Panc1 (cell line): ENCODE results near the gene TAF11L8. TPM values are rescaled to one million over a fixed set of nuclear protein-coding genes. Genes with fewer than 3 reads are reported as not detected.
"Not testable (repeated sequence)": the region's sequence is repeated elsewhere in the genome, so short reads cannot be mapped to it uniquely, and the experiment has no call there.

ENCODE experiments used
- ATAC-seq: fragments of 200-7000 bp; cut with Tn5 transposase; 2 replicates; pipeline ENCODE4 v1.9.1; 2020; ENCODE audit warnings: mild to moderate bottlenecking, moderate library complexity
- BruUV-seq: library from RNA; stranded (reverse); fragments of 400-500 nt; replicated peaks from 2 replicates; lab custom pipeline; 2021; lab: Mats Ljungman, UMichigan
- CTCF ChIA-PET: fragments of 300-600 bp; sonication (Branson Sonifier 250); formaldehyde crosslinking; loops from one replicate; lab custom pipeline; 2022; ENCODE audit warnings: antibody characterized with exemption; lab: Charles Lee
- POLR2A ChIA-PET: fragments of 300-600 bp; sonication (Branson Sonifier 250); formaldehyde crosslinking; loops from one replicate; lab custom pipeline; 2022; ENCODE audit warnings: antibody characterized with exemption; lab: Charles Lee
- DNase-seq: peaks from one replicate; pipeline ENCODE4 v3.0.0-alpha.2; 2010; ENCODE audit warnings: low read depth, low spot score
- H3K27ac ChIP-seq: 2 replicates; pipeline ENCODE4 v1.5.1; 2011; ENCODE audit warnings: mild to moderate bottlenecking, low read length, inconsistent platforms
- H3K27me3 ChIP-seq: fragments of 200-500 bp; sonication (Bioruptor generic); 2 replicates; pipeline ENCODE4 v1.6.0; 2014; ENCODE audit warnings: low read length, inconsistent platforms; ENCODE audit not compliant: control insufficient read depth, insufficient read depth
- H3K36me3 ChIP-seq: fragments of 200-500 bp; sonication (Bioruptor generic); 2 replicates; pipeline ENCODE4 v1.5.1; 2014; ENCODE audit warnings: inconsistent platforms, mild to moderate bottlenecking, low read length, moderate library complexity; ENCODE audit not compliant: control insufficient read depth, insufficient read depth
- H3K4me1 ChIP-seq: 2 replicates; pipeline ENCODE4 v1.5.1; 2011; ENCODE audit warnings: inconsistent platforms, mild to moderate bottlenecking, low read length, moderate library complexity; ENCODE audit not compliant: control insufficient read depth, insufficient read depth
- H3K4me3 ChIP-seq, 2 experiments: 2 replicates each; pipeline ENCODE4 v1.5.1; 2011 to 2012; ENCODE audit warnings: low read depth in 2 of 2, low read length in 2 of 2, mild to moderate bottlenecking in 2 of 2, inconsistent platforms in 1 of 2, moderate library complexity in 1 of 2
- H3K9me3 ChIP-seq: fragments of 200-500 bp; sonication (Bioruptor generic); 2 replicates; pipeline ENCODE4 v1.5.1; 2014; ENCODE audit warnings: low read depth, mild to moderate bottlenecking, inconsistent platforms, low read length, moderate library complexity; ENCODE audit not compliant: control insufficient read depth, insufficient read depth
- CTCF ChIP-seq: fragments of 450-650 bp; IDR thresholded peaks from 2 replicates; pipeline ENCODE4 v1.5.1; 2017; ENCODE audit warnings: mild to moderate bottlenecking
- POLR2AphosphoS5 ChIP-seq: IDR thresholded peaks from 2 replicates; pipeline ENCODE4 v1.6.1; 2012; ENCODE audit warnings: mild to moderate bottlenecking, low read depth, low read length, moderate library complexity
- REST ChIP-seq, 2 experiments: IDR thresholded peaks; 2 replicates each; pipeline ENCODE4 v1.6.1; 2011 to 2012; ENCODE audit warnings: low read depth in 2 of 2, control low read depth in 1 of 2, low read length in 1 of 2, mild to moderate bottlenecking in 1 of 2, moderate library complexity in 1 of 2; ENCODE audit not compliant: insufficient read depth in 1 of 2
- SIN3A ChIP-seq: IDR thresholded peaks from 2 replicates; pipeline ENCODE4 v1.6.1; 2012; ENCODE audit warnings: low read depth, mild to moderate bottlenecking, low read length, moderate library complexity, borderline replicate concordance; ENCODE audit not compliant: insufficient read depth
- TCF7L2 ChIP-seq: IDR thresholded peaks from 2 replicates; pipeline ENCODE4 v1.6.1; 2011; ENCODE audit warnings: mild to moderate bottlenecking, low read depth, low read length, inconsistent platforms
- in situ Hi-C: cut with HindIII; loops from 2 replicates; pipeline ENCODE4 v1.10.0; 2016; ENCODE audit warnings: low sequenced_read_pairs, low pct_unique_long_range_greater_than_20kb
- intact Hi-C: fragments of 100-400 bp; cut with micrococcal nuclease; formaldehyde crosslinking; loops from one replicate; pipeline ENCODE4 v1.10.0; 2022; ENCODE audit not compliant: unreplicated experiment
- total RNA-seq: library from RNA; stranded (reverse); gene quantifications from one replicate; pipeline ENCODE4 v1.2.1, GENCODE V29; 2021; ENCODE audit not compliant: unreplicated experiment

The TAF11L8 gene
- total RNA-seq, 1 experiment from 2014 or later: not detected

GRCh38 chr5:17619354-17619753 lies 28.6 kb upstream of the TAF11L8 start:
- POLR2A ChIA-PET: no interaction called here
- no peak for DNase-seq
- BruUV-seq: no TSS peak
- in situ Hi-C loops (no loop called here), intact Hi-C loops (no loop called here)
- Histone ChIP-seq H3K9me3 (no peaks in the 10 kb centered on the region), H3K27ac (no peak overlapping the region), H3K27me3 (no peaks in the 10 kb centered on the region), H3K4me1 (no peaks in the 10 kb centered on the region), H3K36me3 (no peaks in the 10 kb centered on the region), H3K4me3 (no peak overlapping the region)
- TF ChIP-seq TCF7L2: no peak
- no peak for TF ChIP-seq CTCF
- no peak for TF ChIP-seq POLR2AphosphoS5
- no peak for TF ChIP-seq SIN3A
- no peak for TF ChIP-seq REST (IDR thresholded peaks at IDR 0.05; ENCODE audit: insufficient read depth in 1 of 2, low read depth in 2 of 2, low read length in 1 of 2)
- CTCF ChIA-PET: no interaction called here
- ATAC-seq: no peak

DNA sequence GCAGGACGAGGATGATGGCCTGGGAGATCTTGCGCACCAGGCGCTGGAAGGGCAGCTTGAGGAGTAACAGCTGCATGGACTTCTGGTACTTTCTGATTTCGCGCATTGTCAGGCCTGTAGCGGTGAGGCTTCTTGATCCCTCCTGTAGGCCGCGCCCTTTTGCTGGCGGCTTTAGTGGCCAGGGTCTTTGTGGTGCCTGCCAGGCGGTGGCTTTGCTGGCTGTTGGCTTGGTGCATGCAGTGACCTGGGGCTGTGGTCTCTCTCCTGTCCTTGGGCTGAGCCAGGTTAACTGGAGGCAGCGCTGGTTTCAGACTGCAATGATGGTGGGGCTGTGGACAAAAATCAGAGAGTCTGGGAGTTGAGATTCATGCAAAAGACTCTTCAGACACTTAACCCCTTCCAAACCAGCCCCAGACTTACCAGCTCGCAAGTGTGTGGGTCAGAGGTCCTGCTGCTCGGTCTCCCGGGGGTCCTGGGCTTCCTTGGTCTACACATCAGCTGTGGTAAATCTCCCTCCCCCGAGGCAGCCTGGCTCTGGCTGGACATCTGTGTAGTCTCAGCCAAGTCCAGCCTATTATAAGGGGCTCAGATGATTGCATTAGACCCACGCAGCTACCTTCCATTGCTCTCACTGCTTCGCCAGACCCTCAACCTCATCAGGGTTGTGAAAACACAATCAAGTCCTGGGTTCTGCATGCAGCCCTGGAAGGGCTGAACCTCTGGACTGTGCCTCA lies 24.3 kb upstream of the TAF11L8 start:
- Histone ChIP-seq H3K4me3 (no peak overlapping the region), H3K27me3 (no peaks in the 10 kb centered on the region), H3K4me1 (no peaks in the 10 kb centered on the region), H3K9me3 (no peaks in the 10 kb centered on the region), H3K27ac (no peak overlapping the region), H3K36me3 (no peaks in the 10 kb centered on the region)
- DNase-seq: no peak
- ChIA-PET CTCF (no interaction called here), POLR2A (no interaction called here)
- intact Hi-C loops: no loop called here
- in situ Hi-C loops: no loop called here
- TF ChIP-seq REST (IDR thresholded peaks at IDR 0.05; ENCODE audit: insufficient read depth in 1 of 2, low read depth in 2 of 2, low read length in 1 of 2) (no peak), CTCF (no peak), SIN3A (no peak), TCF7L2 (no peak)
- BruUV-seq: no TSS peak
- no peak for ATAC-seq

DNA sequence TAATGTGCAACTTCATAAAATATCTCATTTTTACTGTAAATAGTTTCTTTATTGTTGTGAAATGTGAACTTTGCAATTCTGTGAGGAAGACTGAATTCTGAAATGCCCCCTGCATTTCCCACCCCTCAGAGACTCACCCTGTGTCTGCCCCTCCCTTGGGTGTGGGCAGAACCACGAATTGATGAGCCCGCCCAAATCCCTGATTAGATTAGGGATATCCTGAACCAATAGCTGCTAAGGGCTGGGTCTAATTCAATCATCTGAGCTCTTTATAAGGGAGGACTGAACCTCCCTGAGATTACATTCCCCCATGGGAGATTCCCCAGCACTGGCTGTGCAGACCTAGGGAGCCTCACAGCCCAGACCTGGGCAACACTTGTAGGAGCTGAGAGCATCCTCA lies 19.3 kb upstream of the TAF11L8 start, which contains the start of gene TAF11L12:
TAF11L12 (plus strand) TSS at position 301 of the 400 bp plus-strand sequence.
- CTCF ChIA-PET, DNase-seq, H3K27ac ChIP-seq, H3K27me3 ChIP-seq, BruUV-seq, intact Hi-C loops, H3K4me1 ChIP-seq, H3K4me3 ChIP-seq, H3K9me3 ChIP-seq, ATAC-seq, in situ Hi-C loops, POLR2A ChIA-PET, H3K36me3 ChIP-seq: not testable (repeated sequence)
